Stimulated activated CD4-positive, alpha-beta T cell treated with anti-CD3 and anti-CD28 coated beads, Interleukin-1b, Interleukin-23, amount 100 ng/mL, for 24 hours (primary cell): ENCODE results near the gene DPF3.

Source experiments
- DNase-seq, 4 experiments: peaks; one replicate each; pipeline ENCODE4 v3.0.0-alpha.2; 2020; ENCODE audit warnings: low read depth in 4 of 4, low spot score in 1 of 4

Gene DPF3

DNA sequence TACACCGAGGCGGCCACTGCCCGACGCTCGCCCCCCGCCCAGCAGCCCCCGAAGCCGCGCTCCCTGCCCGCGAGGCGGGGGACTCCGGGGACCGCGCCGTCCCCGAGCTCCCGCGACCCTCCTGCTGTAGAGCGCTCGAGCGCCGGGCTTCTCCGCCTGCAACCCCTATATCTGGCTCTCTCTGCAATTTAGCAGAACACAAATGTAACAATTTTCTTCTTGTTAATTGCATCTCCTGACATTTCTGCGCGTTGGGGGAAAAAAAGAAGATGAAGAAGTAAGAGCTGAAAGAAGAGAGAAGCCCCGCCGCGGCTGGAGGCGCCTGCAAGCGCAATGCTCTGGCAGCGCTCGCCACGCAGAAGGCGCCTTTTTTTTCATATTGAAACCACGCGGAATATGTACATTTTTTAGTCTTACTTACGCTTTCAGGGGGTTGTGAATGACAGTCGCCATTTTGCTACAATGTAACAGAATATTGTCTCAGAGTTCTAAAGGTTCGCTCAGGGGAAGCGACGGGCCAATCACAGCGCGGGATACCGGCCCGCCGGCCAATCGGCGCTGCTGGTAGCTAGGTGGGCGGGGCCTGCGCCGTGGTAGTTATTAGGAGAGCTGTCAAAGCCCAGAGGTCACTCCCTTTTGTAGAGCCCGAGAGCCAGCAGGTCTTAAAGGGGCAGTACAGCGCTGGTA, at the start of gene DPF3:
Gene DPF3 (minus strand): TSS at position 466 of the 687 bp plus-strand sequence. CDS start 13 bp downstream, at position 453.
- peak; percentile 79 to 92 (median 86) for DNase-seq

DNA sequence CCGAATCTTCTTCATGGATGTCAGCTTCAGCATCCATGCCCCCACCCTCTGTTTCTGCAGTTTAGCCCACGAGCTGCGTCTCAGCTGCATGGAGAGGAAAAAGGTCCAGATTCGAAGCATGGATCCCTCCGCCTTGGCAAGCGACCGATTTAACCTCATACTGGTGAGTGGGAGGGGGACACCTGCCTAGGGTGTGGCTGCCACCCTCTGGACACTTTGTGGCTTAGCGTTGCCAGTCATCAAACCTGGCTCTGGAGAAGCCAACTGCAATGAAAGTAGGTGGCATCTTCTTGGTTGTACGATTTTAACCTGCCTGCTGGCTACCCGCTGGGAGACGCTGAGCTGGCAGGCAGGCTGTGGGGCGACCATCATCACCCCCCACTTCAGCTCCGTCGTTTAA, 49.0 kb upstream of the DPF3 start:
- no peak for DNase-seq

DNA sequence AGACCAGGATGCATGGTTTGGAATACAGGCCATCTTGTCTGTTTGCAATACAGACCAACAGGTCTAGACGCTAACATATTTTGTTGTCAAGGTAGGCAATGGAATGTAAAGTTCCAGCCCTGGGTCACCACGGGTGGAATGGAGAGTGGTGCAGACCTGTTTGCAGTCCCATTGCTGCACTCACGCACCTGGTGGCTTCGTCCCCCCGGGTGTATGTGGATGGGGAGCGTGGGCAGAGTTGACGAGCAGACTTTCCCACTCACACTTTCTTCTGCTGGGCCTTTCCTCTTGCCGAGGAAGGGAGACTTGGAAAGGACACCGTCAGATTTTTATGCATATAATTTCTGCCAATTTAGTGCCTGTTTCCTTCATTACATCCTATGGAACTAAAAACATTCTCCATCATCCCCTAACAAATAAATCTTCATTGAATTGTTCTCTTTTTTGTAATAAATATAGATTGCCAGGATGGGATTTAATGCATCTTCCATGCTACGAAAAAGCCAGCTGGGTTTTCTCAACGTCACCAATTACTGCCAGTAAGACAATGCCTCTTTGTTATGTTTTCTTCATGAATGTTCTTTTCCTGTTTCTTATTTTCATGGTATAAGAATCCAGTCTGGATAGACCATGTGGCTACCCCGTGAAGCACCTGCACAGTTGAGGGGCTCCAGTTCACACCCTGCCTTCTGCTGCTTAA, 47.5 kb upstream of the DPF3 start:
- DNase-seq = no peak

DNA sequence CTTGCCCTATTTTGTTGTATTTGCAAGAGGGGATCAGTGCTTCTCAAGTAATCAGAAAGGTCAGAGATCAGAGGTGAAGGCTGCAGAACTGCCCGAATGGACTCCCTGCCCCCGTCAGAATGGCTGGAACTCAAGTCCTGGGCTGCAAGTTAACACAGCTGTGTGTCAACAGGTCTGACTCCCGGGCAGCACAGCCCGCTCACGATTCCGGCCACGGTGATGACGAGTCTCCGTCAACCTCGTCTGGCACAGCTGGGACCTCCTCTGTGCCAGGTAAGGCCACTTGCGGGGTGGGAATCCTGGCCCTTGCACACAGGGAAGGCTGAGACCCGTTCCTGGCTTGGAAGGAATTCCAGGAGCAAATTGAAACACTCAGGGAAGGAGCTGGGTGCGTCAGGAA, 45.7 kb upstream of the DPF3 start:
- no peak for DNase-seq

DNA sequence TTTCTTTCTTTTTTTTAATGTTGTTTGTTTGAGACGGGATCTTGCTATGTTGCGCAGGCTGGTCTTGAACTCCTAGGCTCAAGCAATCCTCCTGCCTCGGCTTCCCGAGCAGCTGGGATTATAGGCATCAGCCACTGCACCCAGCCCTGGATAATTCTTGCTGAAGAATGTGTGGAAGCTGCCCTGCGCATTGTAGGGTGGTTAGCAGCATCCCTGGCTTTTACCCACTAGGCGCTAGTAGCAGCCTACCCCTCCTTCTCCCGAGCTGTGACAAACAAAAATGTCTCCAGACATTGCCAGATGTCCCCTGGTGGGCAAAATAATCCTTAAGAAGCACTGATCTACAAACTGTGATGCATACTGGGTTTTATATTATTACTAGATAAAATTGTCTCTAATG, 39.0 kb upstream of the DPF3 start:
- no peak for DNase-seq

DNA sequence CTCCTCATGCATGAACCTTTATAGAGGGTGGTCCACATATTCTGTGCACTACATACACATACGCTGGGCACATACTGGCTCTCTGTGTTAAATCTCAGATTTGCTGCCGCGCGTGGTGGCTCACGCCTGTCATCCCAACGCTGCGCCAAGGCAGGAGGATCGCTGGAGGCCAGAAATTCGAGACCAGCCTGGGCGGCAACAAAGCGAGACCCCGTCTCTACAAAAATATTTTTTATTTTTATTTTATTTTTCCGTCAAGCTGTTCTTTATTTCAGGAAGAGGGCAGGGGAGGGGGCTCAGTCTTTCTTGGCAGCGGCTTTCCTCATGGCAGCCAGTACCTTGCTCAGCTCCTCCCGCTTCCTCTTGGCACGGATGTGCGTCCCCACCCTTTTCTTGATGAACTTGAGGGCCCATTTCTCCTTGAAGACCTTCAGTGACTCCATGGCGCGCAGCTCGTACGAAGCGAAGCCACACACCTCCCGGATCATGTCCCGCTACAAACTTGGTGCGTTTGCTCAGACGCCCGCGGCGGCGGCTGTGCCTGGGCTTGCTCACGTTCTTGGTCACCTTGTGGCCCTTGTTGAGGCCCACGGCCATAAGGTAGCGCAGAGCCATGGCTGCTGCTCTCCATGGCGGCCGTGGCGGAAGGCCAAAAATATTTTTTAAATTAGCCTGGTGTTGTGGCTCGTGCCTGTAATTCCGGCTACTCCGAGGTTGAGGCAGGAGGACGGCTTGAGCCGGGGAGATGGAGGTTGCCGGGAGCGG, 35.6 kb upstream of the DPF3 start:
- DNase-seq = no peak

DNA sequence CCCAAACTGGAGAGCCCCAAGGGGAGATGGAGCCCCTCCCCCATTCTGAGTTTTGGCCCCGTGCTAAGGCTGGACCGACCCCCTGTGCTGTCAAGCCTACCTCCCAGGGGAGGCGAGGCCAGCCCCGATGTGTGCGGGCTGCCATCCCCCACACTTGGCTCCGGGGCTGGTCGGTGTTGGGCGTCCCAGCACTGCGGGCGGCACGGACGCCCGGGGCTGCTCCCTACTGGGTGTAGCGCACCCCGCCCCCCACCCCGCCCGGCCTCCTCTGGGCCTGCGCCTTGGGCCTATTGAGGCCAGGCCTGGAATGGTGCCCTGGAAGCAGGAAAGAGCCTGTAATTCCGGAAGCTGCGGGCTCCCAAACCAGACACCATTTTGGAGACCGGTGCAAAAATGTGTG, 35.0 kb upstream of the DPF3 start:
- no peak for DNase-seq

DNA sequence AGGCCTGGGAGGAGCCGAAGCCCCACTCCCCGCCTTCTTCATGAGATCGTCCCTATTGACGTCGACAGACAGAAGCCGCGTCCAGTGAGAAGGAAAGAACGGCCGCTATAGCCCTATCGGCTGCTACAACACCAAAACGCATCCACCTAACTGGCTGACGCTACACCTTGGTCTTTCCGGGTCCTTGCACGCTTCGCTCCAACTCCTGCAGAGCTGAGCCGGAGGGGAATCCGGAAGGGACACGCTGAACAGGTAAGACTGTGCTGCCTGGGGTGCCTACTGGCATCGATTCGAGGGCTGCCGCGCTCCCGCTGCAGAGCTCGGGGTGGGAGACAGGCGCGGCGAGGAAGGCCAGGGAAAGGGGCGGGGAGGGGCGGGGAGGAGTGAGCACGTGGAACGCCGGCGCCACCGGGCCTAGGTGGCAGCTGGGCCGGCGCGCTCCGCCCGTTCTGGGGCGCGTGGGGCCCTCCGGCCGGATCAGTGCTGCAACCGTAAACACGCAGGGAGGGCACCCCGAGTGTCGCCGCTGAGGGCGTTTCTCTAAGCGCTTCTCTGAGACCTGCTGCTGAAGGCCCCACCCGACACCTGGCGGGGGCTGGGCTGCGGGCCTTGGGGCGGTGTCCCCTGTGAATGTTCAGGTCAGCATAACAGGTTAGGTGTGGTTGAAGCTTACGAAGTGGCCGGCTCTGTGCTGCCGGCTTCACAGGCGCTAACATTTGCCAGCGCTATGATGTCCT, 32.6 kb upstream of the DPF3 start, which contains the start of gene DCAF4:
Gene DCAF4 (plus strand): TSS at position 173 of the 737 bp plus-strand sequence. CDS start 11,515 bp downstream, outside the sequence.
- DNase-seq = peak; percentile 75 to 92 (median 82)

DNA sequence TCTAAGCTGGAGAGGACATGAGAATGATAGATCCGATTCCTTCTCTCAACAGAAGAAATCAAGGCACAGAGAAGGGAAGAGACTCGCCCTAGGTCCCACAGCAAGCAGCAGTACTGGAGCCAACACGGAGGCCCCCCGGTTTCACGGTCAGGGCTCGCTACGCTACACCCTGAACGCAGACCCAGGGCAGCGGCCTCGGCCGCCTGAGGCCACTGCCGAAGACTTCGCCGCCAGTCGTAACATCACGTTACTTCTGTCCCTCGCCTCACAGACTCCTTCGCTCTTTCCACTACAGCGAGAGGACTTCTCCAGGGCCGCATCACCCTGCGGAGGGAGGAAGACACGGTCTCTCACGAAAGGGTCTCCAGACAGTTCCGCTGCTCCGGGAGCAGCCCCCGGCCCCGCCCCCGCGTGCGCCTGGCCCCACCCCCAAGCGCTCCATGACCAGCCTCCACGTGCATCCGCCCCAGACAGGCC, 32.0 kb upstream of the DPF3 start:
- no peak for DNase-seq

DNA sequence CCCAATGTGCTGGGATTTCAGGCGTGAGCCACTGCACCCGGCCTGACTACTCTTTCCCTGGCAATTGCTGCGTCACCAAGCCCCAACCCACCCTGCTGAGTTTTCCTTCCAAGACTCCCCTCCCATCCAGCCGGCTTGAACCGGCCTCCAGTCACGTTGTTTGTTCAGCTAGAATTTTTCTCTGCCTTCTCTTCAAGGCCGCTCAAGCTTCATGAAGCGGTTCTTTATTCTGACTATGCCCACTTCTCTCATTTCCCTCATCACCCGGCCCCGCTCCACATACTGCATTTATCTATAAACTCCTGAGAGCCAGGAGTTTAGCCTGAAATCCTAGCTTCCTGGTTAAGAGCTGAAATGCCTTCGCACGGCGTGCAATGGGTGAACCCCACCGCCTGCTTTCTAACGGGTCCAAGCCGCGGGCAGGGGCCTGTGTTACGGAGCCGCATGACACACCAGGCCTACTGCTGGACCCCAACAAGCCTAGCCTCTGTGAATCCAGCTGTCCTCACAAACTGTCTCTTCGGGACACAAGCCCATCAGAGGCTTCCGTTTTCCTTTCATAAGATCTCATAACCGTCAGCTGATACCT, 31.4 kb upstream of the DPF3 start:
- DNase-seq = no peak

DNA sequence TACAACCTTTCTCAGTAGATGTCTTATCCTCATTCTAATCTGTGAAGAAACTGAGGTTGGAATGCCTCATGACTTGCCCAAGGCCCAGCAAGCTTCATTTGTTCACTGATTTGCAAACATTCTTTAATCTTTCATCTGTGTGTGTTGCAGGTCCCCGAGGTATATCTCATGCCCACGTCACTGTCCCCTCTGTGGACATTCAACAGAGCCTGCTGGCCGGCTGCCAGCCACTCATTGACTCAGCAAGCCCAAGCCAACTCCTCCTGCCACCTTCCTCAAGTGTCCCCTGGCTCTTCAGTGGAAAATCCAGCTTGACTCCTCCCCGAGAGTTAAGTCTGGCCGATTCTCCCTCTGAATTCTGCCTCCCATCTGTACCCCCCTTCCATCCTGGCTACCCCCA, 30.4 kb upstream of the DPF3 start:
- DNase-seq = no peak

DNA sequence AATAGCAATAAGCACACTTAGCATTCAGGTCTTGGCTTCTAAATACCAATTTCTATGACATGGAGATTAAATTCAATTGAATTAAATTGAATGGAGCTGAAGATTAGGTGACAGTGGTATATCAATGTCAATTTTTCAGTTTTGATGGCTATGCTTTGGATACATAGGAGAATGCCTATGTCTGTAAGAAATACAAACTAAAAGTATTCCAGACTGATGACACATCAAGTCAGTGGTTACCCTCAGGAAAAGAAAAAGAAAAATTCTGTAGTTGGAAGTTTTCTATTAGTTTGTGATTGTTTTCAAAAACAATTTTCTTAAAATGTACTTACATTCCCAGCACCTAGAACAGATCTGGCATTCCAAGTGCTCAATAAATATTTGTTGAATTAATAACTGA, 27.5 kb upstream of the DPF3 start:
- no peak for DNase-seq

DNA sequence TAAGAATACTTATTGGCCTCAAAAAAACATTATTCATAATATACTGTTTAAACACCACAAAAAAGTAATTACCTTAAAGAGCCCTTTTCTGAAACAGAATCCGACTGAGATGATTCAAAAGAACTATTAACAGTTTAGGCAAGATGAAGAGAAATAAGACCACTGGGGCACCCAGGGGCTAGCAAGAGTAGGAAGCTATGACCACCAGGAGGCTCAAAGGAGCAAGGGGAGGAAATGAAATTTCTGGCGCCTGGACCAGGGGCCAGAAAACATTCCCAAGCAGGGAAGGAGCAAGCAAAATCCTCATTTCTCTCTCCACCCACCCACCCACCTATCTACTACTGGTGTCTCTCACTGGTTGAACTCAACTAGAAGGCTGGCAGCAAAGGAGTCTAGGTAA, 26.1 kb upstream of the DPF3 start:
- no peak for DNase-seq

DNA sequence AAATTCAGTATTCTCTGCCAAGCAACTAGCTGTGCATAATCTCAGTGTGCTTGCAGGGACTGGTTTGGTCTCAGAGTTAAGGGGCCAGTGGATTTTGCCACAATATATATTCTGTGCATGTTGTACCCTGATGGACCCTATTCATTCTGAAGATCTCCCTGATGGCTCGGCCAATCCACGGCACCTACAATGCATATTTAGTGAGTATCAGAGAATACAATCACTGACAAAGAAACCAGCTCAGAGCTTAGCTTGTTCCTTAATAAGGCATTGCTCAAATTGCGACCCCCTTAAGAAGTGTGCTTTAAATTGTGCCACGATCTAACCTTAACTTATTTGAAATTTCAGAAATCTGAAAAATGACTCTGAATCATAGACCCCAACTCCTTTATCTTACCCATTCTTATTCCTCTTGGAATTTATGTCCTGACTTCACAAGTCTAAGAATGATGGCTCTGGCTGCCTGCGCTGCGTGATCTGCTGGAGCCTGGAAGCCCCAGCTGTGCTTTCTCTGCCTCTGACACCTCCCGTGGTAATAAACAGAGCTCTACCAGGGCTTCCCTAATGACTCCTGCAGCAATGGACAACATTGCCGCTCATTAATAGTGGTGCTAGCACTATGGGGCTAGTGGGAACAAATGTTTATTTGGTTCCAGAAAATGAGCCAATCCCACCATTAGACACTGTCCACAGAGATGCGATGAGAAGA, 23.3 kb upstream of the DPF3 start:
- no peak for DNase-seq

DNA sequence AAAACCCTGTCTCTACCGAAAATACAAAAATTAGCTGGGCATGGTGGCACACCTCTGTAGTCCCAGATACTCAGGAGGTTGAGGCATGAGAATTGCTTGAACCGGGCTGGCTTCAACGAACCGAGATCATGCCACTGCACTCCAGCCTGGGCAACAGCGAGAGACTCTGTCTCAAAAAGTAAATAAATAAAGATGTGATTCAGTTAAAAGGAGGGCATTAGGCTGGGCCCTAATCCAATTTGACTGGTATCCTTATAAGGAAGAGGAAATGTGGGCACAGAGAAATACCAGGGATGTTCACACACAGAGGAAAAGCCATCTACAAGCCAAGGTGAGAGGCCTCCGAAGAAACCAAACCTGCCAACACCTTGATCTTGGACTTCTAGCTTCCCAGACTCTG, 22.3 kb upstream of the DPF3 start:
- no peak for DNase-seq

DNA sequence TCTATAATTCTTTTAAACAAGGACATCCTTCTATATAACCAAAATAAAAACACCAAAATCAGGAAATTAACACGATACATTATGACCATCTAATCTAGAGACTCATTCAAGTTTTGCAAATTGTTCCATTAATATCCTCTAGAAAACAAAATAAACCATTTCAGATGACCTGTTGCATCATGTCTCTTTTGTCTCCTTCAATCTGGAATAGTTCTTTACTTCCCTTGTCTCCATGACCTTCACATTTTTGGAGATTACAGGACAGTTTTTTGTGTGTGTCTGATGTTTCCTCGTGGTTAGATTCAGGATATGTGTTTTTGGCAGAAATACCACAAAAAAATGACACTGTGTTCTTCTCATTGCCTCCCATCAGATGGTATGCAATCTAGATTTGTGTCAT, 19.9 kb upstream of the DPF3 start:
- DNase-seq = no peak

DNA sequence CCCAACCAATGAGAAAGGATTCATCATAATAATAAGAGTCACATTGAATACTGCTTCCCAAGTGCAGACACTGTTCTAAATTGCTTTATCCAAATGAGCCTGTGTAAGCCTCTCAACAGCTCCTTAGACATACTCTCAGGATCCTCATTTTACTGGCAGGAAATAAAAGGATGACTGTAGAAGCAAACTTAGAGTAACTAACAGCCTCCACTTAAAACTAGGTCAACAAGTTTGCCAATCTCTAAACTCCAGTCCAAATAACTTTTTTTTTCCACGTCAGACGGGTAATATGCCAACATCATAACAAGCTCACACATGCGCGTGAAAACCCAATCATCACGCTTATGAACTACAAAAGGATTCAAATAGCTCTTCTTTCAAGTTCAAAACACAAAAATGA, 15.3 kb upstream of the DPF3 start:
- DNase-seq = no peak

DNA sequence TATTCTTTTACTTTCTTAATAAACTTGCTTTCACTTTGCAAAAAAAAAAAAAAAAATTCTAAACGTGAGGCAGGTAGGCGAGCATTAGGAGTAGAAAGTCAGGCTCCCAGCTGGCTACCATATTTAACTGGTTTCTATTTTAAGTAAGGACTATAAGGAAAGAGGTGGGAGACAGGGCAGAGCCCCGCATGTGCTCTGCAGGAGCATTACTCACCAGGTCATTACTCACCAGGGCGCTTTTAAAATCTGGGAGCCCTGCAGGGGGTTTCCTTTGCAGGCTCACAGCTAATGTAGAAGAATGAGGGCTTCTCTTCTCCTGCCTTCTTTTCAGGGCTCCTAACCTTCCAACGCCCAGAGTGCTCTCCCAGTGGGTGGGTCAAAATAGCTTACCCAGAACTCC, 14.0 kb upstream of the DPF3 start:
- no peak for DNase-seq

DNA sequence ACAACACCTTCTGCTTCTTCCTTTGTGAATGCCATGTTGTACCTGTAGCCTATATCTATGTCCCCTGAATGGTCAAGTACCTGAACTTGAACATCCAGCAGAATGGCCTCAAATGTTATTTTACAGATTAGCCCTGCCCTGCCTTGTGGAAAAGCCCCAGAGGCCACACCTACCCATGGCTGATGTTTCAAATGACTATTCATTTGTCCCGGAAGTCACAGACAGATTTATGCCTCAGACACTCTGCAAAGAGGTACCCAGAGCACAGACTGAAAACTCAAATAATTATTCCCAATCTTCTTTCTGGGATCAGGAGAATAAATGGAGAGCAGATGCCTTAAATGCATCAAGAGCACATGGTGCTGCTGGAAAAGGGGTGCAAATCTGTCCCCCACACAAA, 13.0 kb upstream of the DPF3 start:
- DNase-seq = no peak

DNA sequence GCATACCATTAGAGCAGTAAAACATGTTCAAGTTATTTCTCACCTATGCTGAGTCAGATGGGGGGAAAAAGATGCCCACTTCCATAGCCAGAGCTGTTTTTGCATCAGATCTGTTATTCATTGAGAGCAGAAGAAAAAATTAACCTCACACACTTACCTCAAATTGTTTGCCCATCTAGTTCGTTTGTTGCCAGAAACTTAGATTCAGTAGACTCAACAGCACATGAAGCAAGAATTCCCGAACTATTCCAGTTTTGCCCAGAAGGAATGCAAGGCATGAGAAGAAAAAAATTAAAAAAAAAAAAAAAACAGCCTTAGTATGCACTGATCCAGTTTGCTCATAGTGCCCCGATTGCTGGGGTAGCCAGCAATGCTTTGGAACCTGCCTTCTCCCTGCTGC, 12.4 kb upstream of the DPF3 start:
- DNase-seq = no peak
